K562 (cell line): ENCODE data around the gene VPS4B. TPM values are rescaled to one million over a fixed set of nuclear protein-coding genes. Genes with fewer than 3 reads are reported as not detected.

Experiments
- KAT8 ChIP-seq: fragments of 450-650 bp; IDR thresholded peaks from 2 replicates; pipeline ENCODE4 v1.6.1; 2016; ENCODE audit warnings: low read depth, mild to moderate bottlenecking
- L3MBTL2 ChIP-seq: fragments of 450-650 bp; IDR thresholded peaks from 2 replicates; pipeline ENCODE4 v1.6.1; 2016; ENCODE audit warnings: mild to moderate bottlenecking, moderate library complexity
- POLR3A ChIP-seq: IDR thresholded peaks from 2 replicates; pipeline ENCODE4 v1.6.1; 2011; ENCODE audit warnings: borderline replicate concordance, mild to moderate bottlenecking, moderate library complexity; ENCODE audit not compliant: insufficient read length, insufficient read depth; ENCODE audit errors: extremely low read depth
- XRCC5 ChIP-seq: fragments of 200-400 bp; formaldehyde crosslinking; IDR thresholded peaks from 2 replicates; pipeline ENCODE4 v1.6.1; 2017; ENCODE audit warnings: low read depth, mild to moderate bottlenecking, low read length
- ZC3H8 ChIP-seq: fragments of 450-650 bp; IDR thresholded peaks from 2 replicates; pipeline ENCODE4 v1.6.1; 2017
- ZNF12 ChIP-seq: sonication (generic); formaldehyde crosslinking; IDR thresholded peaks from 2 replicates; pipeline ENCODE4 v1.4.0; 2020; ENCODE audit warnings: mild to moderate bottlenecking, missing genetic modification reagents
- ZNF75A ChIP-seq: fragments of 450-650 bp; formaldehyde crosslinking; IDR thresholded peaks from 2 replicates; pipeline ENCODE4 v1.4.0; 2020; ENCODE audit warnings: mild to moderate bottlenecking
- polyA plus RNA-seq, 8 experiments: library from polyadenylated mRNA; depleted of rRNA in 4 of 8; stranded (reverse) in 5 of 8; unstranded in 3 of 8; fragments of >200 nt; fragmentation: Nextera tagmentation in 2 of 8; fragmentation: Illumina TruSeq in 1 of 8; extraction: Ambion mirVana in 2 of 8; extraction: Trizol in 1 of 8; gene quantifications; 2 replicates each; pipeline versions ENCODE4 v1.2.1 to v1.2.3, GENCODE V29; 2011 to 2014; ENCODE audit warnings: inconsistent platforms in 1 of 8, missing spikeins in 1 of 8
- total RNA-seq, 7 experiments: library from RNA; depleted of rRNA in 6 of 7; stranded (reverse); fragments of >200 nt in 6 of 7; fragmentation: Illumina TruSeq in 2 of 7; extraction: Trizol in 2 of 7; gene quantifications; 2 replicates each; pipeline versions ENCODE4 v1.2.1 to v1.2.3, GENCODE V29; 2011 to 2021; ENCODE audit warnings: low replicate concordance in 1 of 7
- TF ChIP-seq, protein P1 (sequence below): fragments of 450-650 bp; IDR thresholded peaks from 2 replicates; pipeline ENCODE4 v1.6.1; 2016; ENCODE audit warnings: mild to moderate bottlenecking, moderate library complexity
- TF ChIP-seq, protein P2 (sequence below), 3 experiments: IDR thresholded peaks in 2 of 3; conservative IDR thresholded peaks in 1 of 3; 2 replicates each; pipeline ENCODE4 v1.5.1; 2011 to 2012; ENCODE audit warnings: low read length in 3 of 3, mild to moderate bottlenecking in 3 of 3, control low read depth in 2 of 3, improper control_type of control experiment in 1 of 3, inconsistent platforms in 1 of 3, low read depth in 1 of 3, mixed read lengths in 1 of 3, moderate library complexity in 1 of 3; ENCODE audit not compliant: insufficient read depth in 2 of 3
- TF ChIP-seq, protein P3 (sequence below): fragments of 450-650 bp; IDR thresholded peaks from 2 replicates; pipeline ENCODE4 v1.6.1; 2017; ENCODE audit warnings: mild to moderate bottlenecking, moderate library complexity
- TF ChIP-seq, protein P4 (sequence below): fragments of 250-450 bp; sonication (Bioruptor Pico); IDR thresholded peaks from 2 replicates; pipeline ENCODE4 v1.4.0; 2020; ENCODE audit warnings: mild to moderate bottlenecking, moderate library complexity, borderline replicate concordance

VPS4B gene
- total and polyA plus RNA-seq, 9 of the 15 experiments (the other 6 are each of a cell fraction or from before 2014, with no cell fraction given), result 7.3 to 16.4 (median 10.4) TPM

DNA sequence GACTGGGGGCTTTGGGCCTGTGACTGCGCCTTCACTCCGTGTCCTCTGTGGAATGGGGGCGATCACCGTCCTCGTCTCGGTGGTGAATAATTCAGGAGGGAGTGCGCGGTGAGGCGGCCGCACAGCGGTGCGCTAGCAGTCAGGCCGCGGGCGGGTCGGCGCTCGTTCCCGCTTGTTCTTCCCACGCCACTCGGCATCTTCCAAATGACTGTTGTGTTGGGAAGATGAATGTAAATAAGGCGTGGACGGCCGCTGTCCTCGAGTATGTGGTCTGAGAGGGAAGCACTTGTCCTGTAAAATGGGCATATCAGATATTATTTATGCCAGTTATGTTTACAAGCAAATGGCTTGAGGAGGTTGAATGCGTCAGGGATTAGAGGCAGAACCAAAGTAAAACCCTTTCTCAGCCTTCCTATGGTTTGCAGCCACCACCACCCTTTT lies 608 bp upstream of the VPS4B start (continued):
- TF ChIP-seq, protein P1, sequence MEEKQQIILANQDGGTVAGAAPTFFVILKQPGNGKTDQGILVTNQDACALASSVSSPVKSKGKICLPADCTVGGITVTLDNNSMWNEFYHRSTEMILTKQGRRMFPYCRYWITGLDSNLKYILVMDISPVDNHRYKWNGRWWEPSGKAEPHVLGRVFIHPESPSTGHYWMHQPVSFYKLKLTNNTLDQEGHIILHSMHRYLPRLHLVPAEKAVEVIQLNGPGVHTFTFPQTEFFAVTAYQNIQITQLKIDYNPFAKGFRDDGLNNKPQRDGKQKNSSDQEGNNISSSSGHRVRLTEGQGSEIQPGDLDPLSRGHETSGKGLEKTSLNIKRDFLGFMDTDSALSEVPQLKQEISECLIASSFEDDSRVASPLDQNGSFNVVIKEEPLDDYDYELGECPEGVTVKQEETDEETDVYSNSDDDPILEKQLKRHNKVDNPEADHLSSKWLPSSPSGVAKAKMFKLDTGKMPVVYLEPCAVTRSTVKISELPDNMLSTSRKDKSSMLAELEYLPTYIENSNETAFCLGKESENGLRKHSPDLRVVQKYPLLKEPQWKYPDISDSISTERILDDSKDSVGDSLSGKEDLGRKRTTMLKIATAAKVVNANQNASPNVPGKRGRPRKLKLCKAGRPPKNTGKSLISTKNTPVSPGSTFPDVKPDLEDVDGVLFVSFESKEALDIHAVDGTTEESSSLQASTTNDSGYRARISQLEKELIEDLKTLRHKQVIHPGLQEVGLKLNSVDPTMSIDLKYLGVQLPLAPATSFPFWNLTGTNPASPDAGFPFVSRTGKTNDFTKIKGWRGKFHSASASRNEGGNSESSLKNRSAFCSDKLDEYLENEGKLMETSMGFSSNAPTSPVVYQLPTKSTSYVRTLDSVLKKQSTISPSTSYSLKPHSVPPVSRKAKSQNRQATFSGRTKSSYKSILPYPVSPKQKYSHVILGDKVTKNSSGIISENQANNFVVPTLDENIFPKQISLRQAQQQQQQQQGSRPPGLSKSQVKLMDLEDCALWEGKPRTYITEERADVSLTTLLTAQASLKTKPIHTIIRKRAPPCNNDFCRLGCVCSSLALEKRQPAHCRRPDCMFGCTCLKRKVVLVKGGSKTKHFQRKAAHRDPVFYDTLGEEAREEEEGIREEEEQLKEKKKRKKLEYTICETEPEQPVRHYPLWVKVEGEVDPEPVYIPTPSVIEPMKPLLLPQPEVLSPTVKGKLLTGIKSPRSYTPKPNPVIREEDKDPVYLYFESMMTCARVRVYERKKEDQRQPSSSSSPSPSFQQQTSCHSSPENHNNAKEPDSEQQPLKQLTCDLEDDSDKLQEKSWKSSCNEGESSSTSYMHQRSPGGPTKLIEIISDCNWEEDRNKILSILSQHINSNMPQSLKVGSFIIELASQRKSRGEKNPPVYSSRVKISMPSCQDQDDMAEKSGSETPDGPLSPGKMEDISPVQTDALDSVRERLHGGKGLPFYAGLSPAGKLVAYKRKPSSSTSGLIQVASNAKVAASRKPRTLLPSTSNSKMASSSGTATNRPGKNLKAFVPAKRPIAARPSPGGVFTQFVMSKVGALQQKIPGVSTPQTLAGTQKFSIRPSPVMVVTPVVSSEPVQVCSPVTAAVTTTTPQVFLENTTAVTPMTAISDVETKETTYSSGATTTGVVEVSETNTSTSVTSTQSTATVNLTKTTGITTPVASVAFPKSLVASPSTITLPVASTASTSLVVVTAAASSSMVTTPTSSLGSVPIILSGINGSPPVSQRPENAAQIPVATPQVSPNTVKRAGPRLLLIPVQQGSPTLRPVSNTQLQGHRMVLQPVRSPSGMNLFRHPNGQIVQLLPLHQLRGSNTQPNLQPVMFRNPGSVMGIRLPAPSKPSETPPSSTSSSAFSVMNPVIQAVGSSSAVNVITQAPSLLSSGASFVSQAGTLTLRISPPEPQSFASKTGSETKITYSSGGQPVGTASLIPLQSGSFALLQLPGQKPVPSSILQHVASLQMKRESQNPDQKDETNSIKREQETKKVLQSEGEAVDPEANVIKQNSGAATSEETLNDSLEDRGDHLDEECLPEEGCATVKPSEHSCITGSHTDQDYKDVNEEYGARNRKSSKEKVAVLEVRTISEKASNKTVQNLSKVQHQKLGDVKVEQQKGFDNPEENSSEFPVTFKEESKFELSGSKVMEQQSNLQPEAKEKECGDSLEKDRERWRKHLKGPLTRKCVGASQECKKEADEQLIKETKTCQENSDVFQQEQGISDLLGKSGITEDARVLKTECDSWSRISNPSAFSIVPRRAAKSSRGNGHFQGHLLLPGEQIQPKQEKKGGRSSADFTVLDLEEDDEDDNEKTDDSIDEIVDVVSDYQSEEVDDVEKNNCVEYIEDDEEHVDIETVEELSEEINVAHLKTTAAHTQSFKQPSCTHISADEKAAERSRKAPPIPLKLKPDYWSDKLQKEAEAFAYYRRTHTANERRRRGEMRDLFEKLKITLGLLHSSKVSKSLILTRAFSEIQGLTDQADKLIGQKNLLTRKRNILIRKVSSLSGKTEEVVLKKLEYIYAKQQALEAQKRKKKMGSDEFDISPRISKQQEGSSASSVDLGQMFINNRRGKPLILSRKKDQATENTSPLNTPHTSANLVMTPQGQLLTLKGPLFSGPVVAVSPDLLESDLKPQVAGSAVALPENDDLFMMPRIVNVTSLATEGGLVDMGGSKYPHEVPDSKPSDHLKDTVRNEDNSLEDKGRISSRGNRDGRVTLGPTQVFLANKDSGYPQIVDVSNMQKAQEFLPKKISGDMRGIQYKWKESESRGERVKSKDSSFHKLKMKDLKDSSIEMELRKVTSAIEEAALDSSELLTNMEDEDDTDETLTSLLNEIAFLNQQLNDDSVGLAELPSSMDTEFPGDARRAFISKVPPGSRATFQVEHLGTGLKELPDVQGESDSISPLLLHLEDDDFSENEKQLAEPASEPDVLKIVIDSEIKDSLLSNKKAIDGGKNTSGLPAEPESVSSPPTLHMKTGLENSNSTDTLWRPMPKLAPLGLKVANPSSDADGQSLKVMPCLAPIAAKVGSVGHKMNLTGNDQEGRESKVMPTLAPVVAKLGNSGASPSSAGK, result peak; percentile 78
- TF ChIP-seq ZNF12 (CRISPR knock-in tag) (no peak), KAT8 (no peak), XRCC5 (no peak), L3MBTL2 (0 out of 2 replicates have a peak, but pooled peaks have one; percentile 34), ZC3H8 (no peak), POLR3A (no peak), ZNF75A (CRISPR knock-in tag) (no peak)
- TF ChIP-seq, protein P2, sequence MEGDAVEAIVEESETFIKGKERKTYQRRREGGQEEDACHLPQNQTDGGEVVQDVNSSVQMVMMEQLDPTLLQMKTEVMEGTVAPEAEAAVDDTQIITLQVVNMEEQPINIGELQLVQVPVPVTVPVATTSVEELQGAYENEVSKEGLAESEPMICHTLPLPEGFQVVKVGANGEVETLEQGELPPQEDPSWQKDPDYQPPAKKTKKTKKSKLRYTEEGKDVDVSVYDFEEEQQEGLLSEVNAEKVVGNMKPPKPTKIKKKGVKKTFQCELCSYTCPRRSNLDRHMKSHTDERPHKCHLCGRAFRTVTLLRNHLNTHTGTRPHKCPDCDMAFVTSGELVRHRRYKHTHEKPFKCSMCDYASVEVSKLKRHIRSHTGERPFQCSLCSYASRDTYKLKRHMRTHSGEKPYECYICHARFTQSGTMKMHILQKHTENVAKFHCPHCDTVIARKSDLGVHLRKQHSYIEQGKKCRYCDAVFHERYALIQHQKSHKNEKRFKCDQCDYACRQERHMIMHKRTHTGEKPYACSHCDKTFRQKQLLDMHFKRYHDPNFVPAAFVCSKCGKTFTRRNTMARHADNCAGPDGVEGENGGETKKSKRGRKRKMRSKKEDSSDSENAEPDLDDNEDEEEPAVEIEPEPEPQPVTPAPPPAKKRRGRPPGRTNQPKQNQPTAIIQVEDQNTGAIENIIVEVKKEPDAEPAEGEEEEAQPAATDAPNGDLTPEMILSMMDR (IDR thresholded peaks at IDR 0.05 in 2 of 3, conservative IDR thresholded peaks at IDR 0.05 in 1 of 3; ENCODE audit: insufficient read depth in 2 of 3, low read depth in 1 of 3, low read length in 3 of 3), result 0 out of 6 replicates have a peak, but pooled peaks of 1 of the 3 experiments have one; percentile 6
- TF ChIP-seq, protein P3, sequence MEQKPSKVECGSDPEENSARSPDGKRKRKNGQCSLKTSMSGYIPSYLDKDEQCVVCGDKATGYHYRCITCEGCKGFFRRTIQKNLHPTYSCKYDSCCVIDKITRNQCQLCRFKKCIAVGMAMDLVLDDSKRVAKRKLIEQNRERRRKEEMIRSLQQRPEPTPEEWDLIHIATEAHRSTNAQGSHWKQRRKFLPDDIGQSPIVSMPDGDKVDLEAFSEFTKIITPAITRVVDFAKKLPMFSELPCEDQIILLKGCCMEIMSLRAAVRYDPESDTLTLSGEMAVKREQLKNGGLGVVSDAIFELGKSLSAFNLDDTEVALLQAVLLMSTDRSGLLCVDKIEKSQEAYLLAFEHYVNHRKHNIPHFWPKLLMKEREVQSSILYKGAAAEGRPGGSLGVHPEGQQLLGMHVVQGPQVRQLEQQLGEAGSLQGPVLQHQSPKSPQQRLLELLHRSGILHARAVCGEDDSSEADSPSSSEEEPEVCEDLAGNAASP, result no peak
- TF ChIP-seq, protein P4, sequence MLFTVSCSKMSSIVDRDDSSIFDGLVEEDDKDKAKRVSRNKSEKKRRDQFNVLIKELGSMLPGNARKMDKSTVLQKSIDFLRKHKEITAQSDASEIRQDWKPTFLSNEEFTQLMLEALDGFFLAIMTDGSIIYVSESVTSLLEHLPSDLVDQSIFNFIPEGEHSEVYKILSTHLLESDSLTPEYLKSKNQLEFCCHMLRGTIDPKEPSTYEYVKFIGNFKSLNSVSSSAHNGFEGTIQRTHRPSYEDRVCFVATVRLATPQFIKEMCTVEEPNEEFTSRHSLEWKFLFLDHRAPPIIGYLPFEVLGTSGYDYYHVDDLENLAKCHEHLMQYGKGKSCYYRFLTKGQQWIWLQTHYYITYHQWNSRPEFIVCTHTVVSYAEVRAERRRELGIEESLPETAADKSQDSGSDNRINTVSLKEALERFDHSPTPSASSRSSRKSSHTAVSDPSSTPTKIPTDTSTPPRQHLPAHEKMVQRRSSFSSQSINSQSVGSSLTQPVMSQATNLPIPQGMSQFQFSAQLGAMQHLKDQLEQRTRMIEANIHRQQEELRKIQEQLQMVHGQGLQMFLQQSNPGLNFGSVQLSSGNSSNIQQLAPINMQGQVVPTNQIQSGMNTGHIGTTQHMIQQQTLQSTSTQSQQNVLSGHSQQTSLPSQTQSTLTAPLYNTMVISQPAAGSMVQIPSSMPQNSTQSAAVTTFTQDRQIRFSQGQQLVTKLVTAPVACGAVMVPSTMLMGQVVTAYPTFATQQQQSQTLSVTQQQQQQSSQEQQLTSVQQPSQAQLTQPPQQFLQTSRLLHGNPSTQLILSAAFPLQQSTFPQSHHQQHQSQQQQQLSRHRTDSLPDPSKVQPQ, result no peak
